Measurements from ENCODE around the gene OR4X2. TPM values are rescaled to one million over a fixed set of nuclear protein-coding genes. Genes with fewer than 3 reads are reported as not detected.

Gene OR4X2
- total RNA-seq, 2 experiments from 2014 or later: not detected

Other genes with a start within 250 kb of the OR4X2 start
- not detected for gene OR4B1, start 28.3 kb upstream of the OR4X2 start, total RNA-seq
- not detected for gene OR4X1, start 18.8 kb downstream of the OR4X2 start, total RNA-seq
- not detected for gene OR4S1, start 61.1 kb downstream of the OR4X2 start, total RNA-seq
- gene OR4C3, start 79.8 kb downstream of the OR4X2 start, total RNA-seq: not detected
- gene OR4C5, start 121.4 kb downstream of the OR4X2 start, total RNA-seq: not detected
- not detected for gene OR4A47, start 243.7 kb downstream of the OR4X2 start, total RNA-seq

All from activated CD8-positive, alpha-beta memory T cell treated with anti-CD3 and anti-CD28 coated beads, Interleukin-2, amount 10 ng/mL, durations not matched to agents 7 days and 5 days (primary cell).